HG03378 (cell line): ENCODE measurements around the gene ADAMTS15.
"Not testable (repeated sequence)": the region's sequence is repeated elsewhere in the genome, so short reads cannot be mapped to it uniquely, and the experiment has no call there.

Experiments used
- ATAC-seq: cut with Tn5 transposase; IDR thresholded peaks from one replicate; pipeline ENCODE4 v1.9.1; 2021; ENCODE audit warnings: mild to moderate bottlenecking, moderate library complexity; ENCODE audit not compliant: unreplicated experiment

ADAMTS15 gene

GRCh38 chr11:130434521-130435223, 13.8 kb upstream of the ADAMTS15 start:
- ATAC-seq, result peak; percentile 92

GRCh38 chr11:130435671-130436070, 12.8 kb upstream of the ADAMTS15 start:
- no peak for ATAC-seq

- ATAC-seq, result no peak
Measured at GRCh38 chr11:130436171-130436570, 12.3 kb upstream of the ADAMTS15 start.

- ATAC-seq, result no peak
Measured at GRCh38 chr11:130437848-130438247, 10.6 kb upstream of the ADAMTS15 start.

- not testable (repeated sequence) for ATAC-seq
Measured at GRCh38 chr11:130438401-130439159, 9.9 kb upstream of the ADAMTS15 start.

- ATAC-seq, result no peak
Measured at GRCh38 chr11:130439160-130439519, 9.3 kb upstream of the ADAMTS15 start.

GRCh38 chr11:130439876-130440275, 8.6 kb upstream of the ADAMTS15 start:
- no peak for ATAC-seq

GRCh38 chr11:130441719-130442118, 6.7 kb upstream of the ADAMTS15 start:
- ATAC-seq, result no peak

- ATAC-seq, result no peak
Measured at GRCh38 chr11:130442737-130443136, 5.7 kb upstream of the ADAMTS15 start.

GRCh38 chr11:130445788-130446187, 2.7 kb upstream of the ADAMTS15 start:
- no peak for ATAC-seq

GRCh38 chr11:130448039-130448415, 418 bp upstream of the ADAMTS15 start:
- no peak for ATAC-seq

GRCh38 chr11:130449310-130449990, 1.0 kb downstream of the ADAMTS15 start:
- ATAC-seq, result no peak

- ATAC-seq, result no peak
Measured at GRCh38 chr11:130449996-130450769, 1.7 kb downstream of the ADAMTS15 start.

GRCh38 chr11:130451231-130452019, 3.0 kb downstream of the ADAMTS15 start:
- no peak for ATAC-seq

- no peak for ATAC-seq
Measured at GRCh38 chr11:130452176-130452575, 3.7 kb downstream of the ADAMTS15 start.

- no peak for ATAC-seq
Measured at GRCh38 chr11:130452940-130453339, 4.5 kb downstream of the ADAMTS15 start.

GRCh38 chr11:130454491-130455252, 6.2 kb downstream of the ADAMTS15 start:
- ATAC-seq, result no peak

GRCh38 chr11:130455483-130456127, 7.2 kb downstream of the ADAMTS15 start:
- no peak for ATAC-seq

GRCh38 chr11:130456286-130456685, 7.8 kb downstream of the ADAMTS15 start:
- no peak for ATAC-seq
